ENCODE measurements around the gene TPST2. TPM values are rescaled to one million over a fixed set of nuclear protein-coding genes. Genes with fewer than 3 reads are reported as not detected.

TPST2 gene
- polyA plus RNA-seq, 3 donors = 62.8 to 83.8 (median 69.5) TPM

DNA sequence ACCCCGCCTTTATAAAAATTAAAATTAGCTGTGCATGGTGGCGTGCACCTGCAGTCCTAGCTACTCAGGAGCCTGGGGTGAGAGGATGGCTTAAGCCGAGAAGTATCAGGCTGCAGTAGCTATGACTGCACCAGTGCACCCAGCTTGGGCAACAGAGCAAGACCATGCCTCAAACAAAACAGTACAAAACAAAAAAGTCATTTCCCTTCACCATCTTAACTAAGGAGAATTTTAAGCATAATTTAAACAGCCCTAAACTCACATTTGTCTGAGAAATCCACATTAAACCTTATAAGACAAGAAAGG is 54.4 kb downstream of the TPST2 start:
- DNase-seq = no peak
- intact Hi-C loops (cut with micrococcal nuclease) = no loop called here
- Histone ChIP-seq H3K4me1 (ENCODE audit: control insufficient read depth in 1 of 2, insufficient read depth in 2 of 2, low read length in 2 of 2) (peaks cover 8 to 10% of the 10 kb centered on the region in 2 donors), H4K20me1 (ENCODE audit: insufficient read depth, low read length) (no peaks in the 10 kb centered on the region), H3K36me3 (replicated peaks in 1 of 2; ENCODE audit: control insufficient read depth in 1 of 2, insufficient read depth in 2 of 2, low read length in 2 of 2) (peaks cover 83 to 99% of the 10 kb centered on the region in 2 donors), H3K27ac (ENCODE audit: low read depth in 1 of 2, low read length in 2 of 2) (peak overlapping the region in 1 of 2 donors; percentile 67), H3K27me3 (ENCODE audit: control insufficient read depth in 2 of 2, insufficient read depth in 2 of 2, low read length in 2 of 2) (no peaks in the 10 kb centered on the region), H3K4me2 (replicated peaks; ENCODE audit: extremely low read depth, low read length, poor library complexity, severe bottlenecking) (no peak overlapping the region), H3K4me3 (replicated peaks in 1 of 3; ENCODE audit: low read depth in 2 of 3, low read length in 3 of 3) (no peak overlapping the region), H3K9ac (ENCODE audit: insufficient read depth, low read length, poor library complexity, severe bottlenecking) (no peak overlapping the region), H3K79me2 (ENCODE audit: insufficient read depth, low read length) (no peaks in the 10 kb centered on the region), H3K9me3 (replicated peaks in 1 of 2; ENCODE audit: control insufficient read depth in 1 of 2, insufficient read depth in 1 of 2, low read length in 2 of 2) (no peaks in the 10 kb centered on the region), H2AFZ (ENCODE audit: insufficient read depth, low read depth, low read length, poor library complexity, severe bottlenecking) (no peak overlapping the region)
- WGBS (ENCODE audit: insufficient coverage) = 94% methylated on average over 2 of the region's 3 CpGs
- Mint-ChIP-seq H3K36me3 (peaks cover 65 to 86% of the 10 kb centered on the region in 2 donors), H3K4me1 (peaks cover 16% of the 10 kb centered on the region), H3K27ac (peak overlapping the region in 5 of 7 donors; percentile 51 to 79 (median 70)), H3K27me3 (ENCODE audit: low read depth in 3 of 3) (peaks cover 0 to 5% (median 2%) of the 10 kb centered on the region in 3 donors), H3K4me3 (no peak overlapping the region), H3K9me3 (no peaks in the 10 kb centered on the region)
- TF ChIP-seq, protein P1, sequence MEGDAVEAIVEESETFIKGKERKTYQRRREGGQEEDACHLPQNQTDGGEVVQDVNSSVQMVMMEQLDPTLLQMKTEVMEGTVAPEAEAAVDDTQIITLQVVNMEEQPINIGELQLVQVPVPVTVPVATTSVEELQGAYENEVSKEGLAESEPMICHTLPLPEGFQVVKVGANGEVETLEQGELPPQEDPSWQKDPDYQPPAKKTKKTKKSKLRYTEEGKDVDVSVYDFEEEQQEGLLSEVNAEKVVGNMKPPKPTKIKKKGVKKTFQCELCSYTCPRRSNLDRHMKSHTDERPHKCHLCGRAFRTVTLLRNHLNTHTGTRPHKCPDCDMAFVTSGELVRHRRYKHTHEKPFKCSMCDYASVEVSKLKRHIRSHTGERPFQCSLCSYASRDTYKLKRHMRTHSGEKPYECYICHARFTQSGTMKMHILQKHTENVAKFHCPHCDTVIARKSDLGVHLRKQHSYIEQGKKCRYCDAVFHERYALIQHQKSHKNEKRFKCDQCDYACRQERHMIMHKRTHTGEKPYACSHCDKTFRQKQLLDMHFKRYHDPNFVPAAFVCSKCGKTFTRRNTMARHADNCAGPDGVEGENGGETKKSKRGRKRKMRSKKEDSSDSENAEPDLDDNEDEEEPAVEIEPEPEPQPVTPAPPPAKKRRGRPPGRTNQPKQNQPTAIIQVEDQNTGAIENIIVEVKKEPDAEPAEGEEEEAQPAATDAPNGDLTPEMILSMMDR (IDR thresholded peaks at IDR 0.05) = no peak

- Histone ChIP-seq H3K79me2 (ENCODE audit: insufficient read depth, low read length) (no peaks in the 10 kb centered on the region), H4K20me1 (ENCODE audit: insufficient read depth, low read length) (no peaks in the 10 kb centered on the region), H3K27ac (ENCODE audit: low read depth in 1 of 2, low read length in 2 of 2) (peak overlapping the region in 1 of 2 donors; percentile 67), H3K4me2 (replicated peaks; ENCODE audit: extremely low read depth, low read length, poor library complexity, severe bottlenecking) (no peak overlapping the region), H2AFZ (ENCODE audit: insufficient read depth, low read depth, low read length, poor library complexity, severe bottlenecking) (no peak overlapping the region), H3K36me3 (replicated peaks in 1 of 2; ENCODE audit: control insufficient read depth in 1 of 2, insufficient read depth in 2 of 2, low read length in 2 of 2) (peaks cover 81 to 99% of the 10 kb centered on the region in 2 donors), H3K4me3 (replicated peaks in 1 of 3; ENCODE audit: low read depth in 2 of 3, low read length in 3 of 3) (no peak overlapping the region), H3K27me3 (ENCODE audit: control insufficient read depth in 2 of 2, insufficient read depth in 2 of 2, low read length in 2 of 2) (no peaks in the 10 kb centered on the region), H3K9ac (ENCODE audit: insufficient read depth, low read length, poor library complexity, severe bottlenecking) (no peak overlapping the region), H3K9me3 (replicated peaks in 1 of 2; ENCODE audit: control insufficient read depth in 1 of 2, insufficient read depth in 1 of 2, low read length in 2 of 2) (no peaks in the 10 kb centered on the region), H3K4me1 (ENCODE audit: control insufficient read depth in 1 of 2, insufficient read depth in 2 of 2, low read length in 2 of 2) (peaks cover 10 to 11% of the 10 kb centered on the region in 2 donors)
- intact Hi-C loops (cut with micrococcal nuclease) = loop anchor here in 1 of 2 donors (5.0 kb wide), 1 partner anchor 32 kb away; no protein-coding TSS in a partner anchor
- Mint-ChIP-seq H3K27me3 (ENCODE audit: low read depth in 3 of 3) (peaks cover 0 to 2% (median 2%) of the 10 kb centered on the region in 3 donors), H3K4me1 (peaks cover 21% of the 10 kb centered on the region), H3K4me3 (no peak overlapping the region), H3K27ac (peak overlapping the region in 6 of 7 donors; percentile 13 to 79 (median 68)), H3K36me3 (peaks cover 65 to 86% of the 10 kb centered on the region in 2 donors), H3K9me3 (peaks cover 0 to under 1% (median 0%) of the 10 kb centered on the region in 7 donors)
- TF ChIP-seq, protein P1 (IDR thresholded peaks at IDR 0.05) = no peak
- no peak for DNase-seq
- 80% methylated on average over 2 of the region's 13 CpGs for WGBS (ENCODE audit: insufficient coverage)
Observed at GRCh38 chr22:26534874-26535602, 54.9 kb downstream of the TPST2 start.

Measured in CD14-positive monocyte (primary cell).